Ascending aorta (tissue), 2 donors: ENCODE data around the gene NOTCH1. TPM values are rescaled to one million over a fixed set of nuclear protein-coding genes. Genes with fewer than 3 reads are reported as not detected.

Source experiments
- DNase-seq, 2 donors: peaks; one replicate each; pipeline ENCODE4 v3.0.0-alpha.2; 2019; ENCODE audit warnings: low spot score in 2 of 2
- H3K27ac ChIP-seq, 2 donors: fragments of 200-600 bp; sonication (generic); one replicate each; pipeline ENCODE4 v1.5.1; 2016 to 2017; ENCODE audit warnings: mild to moderate bottlenecking in 1 of 2
- H3K27me3 ChIP-seq: fragments of 200-600 bp; sonication (generic); one replicate; pipeline ENCODE4 v1.5.1; 2017
- H3K36me3 ChIP-seq, 2 donors: fragments of 200-600 bp; sonication (generic); one replicate each; pipeline ENCODE4 v1.5.1; 2016
- H3K4me1 ChIP-seq, 2 donors: fragments of 200-600 bp; sonication (generic); one replicate each; pipeline ENCODE4 v1.5.1; 2016 to 2017; ENCODE audit warnings: mild to moderate bottlenecking in 1 of 2
- H3K4me3 ChIP-seq, 2 donors: fragments of 200-600 bp; sonication (generic); one replicate each; pipeline ENCODE4 v1.5.1; 2016 to 2017; ENCODE audit warnings: mild to moderate bottlenecking in 1 of 2
- H3K9me3 ChIP-seq, 2 donors: fragments of 200-600 bp; sonication (generic); one replicate each; pipeline ENCODE4 v1.5.1; 2016
- CTCF ChIP-seq, 3 experiments: fragments of 200-600 bp in 2 of 3; fragments of 450-650 bp in 1 of 3; sonication (generic) in 2 of 3; IDR thresholded peaks; one replicate each; pipeline ENCODE4 v1.5.1; 2016 to 2019; ENCODE audit warnings: antibody characterized with exemption in 3 of 3, mild to moderate bottlenecking in 1 of 3, moderate library complexity in 1 of 3
- intact Hi-C: fragments of 100-400 bp; cut with DNase I; formaldehyde crosslinking; loops from one replicate; pipeline ENCODE4 v1.15.1; 2023
- total RNA-seq: library from RNA; depleted of rRNA; stranded (reverse); fragments of >200 nt; gene quantifications from one replicate; pipeline ENCODE4 v1.1.0, GENCODE V29; 2016

Gene NOTCH1
- total RNA-seq, 1 donor from 2014 or later = 120 TPM

- Histone ChIP-seq H3K9me3 (no peaks in the 10 kb centered on the region), H3K36me3 (peaks cover 17 to 20% of the 10 kb centered on the region in 2 donors), H3K27ac (no peak overlapping the region), H3K4me1 (peaks cover 0 to 23% of the 10 kb centered on the region in 2 donors), H3K27me3 (no peaks in the 10 kb centered on the region), H3K4me3 (no peak overlapping the region)
- no peak for DNase-seq
- TF ChIP-seq CTCF (IDR thresholded peaks at IDR 0.05) = no peak
- intact Hi-C loops = loop anchor here (10.0 kb wide), 1 partner anchor 50 kb away; no protein-coding TSS in a partner anchor
Observed at GRCh38 chr9:136525207-136525606, 20.6 kb downstream of the NOTCH1 start.

GRCh38 chr9:136522314-136523237 is 23.3 kb downstream of the NOTCH1 start:
- H3K9me3 ChIP-seq = no peaks in the 10 kb centered on the region
- peaks cover 38 to 44% of the 10 kb centered on the region in 2 donors for H3K36me3 ChIP-seq
- TF ChIP-seq CTCF (IDR thresholded peaks at IDR 0.05) = no peak
- no peak for DNase-seq
- no peaks in the 10 kb centered on the region for H3K27me3 ChIP-seq
- H3K4me3 ChIP-seq = no peak overlapping the region
- H3K27ac ChIP-seq = no peak overlapping the region
- H3K4me1 ChIP-seq = peaks cover 0 to 10% of the 10 kb centered on the region in 2 donors
- intact Hi-C loops = loop anchor here (10.0 kb wide), 1 partner anchor 52 kb away; no protein-coding TSS in a partner anchor

GRCh38 chr9:136521537-136521936 is 24.3 kb downstream of the NOTCH1 start:
- TF ChIP-seq CTCF (IDR thresholded peaks at IDR 0.05) = no peak
- Histone ChIP-seq H3K4me1 (peaks cover 0 to 7% of the 10 kb centered on the region in 2 donors), H3K27ac (no peak overlapping the region), H3K9me3 (no peaks in the 10 kb centered on the region), H3K36me3 (peaks cover 47 to 54% of the 10 kb centered on the region in 2 donors), H3K4me3 (no peak overlapping the region), H3K27me3 (no peaks in the 10 kb centered on the region)
- intact Hi-C loops = loop anchor here (10.0 kb wide), 1 partner anchor 53 kb away; no protein-coding TSS in a partner anchor
- peak; percentile 36 to 75 for DNase-seq

GRCh38 chr9:136520053-136520540 is 25.8 kb downstream of the NOTCH1 start:
- H3K27ac ChIP-seq = no peak overlapping the region
- intact Hi-C loops = loop anchor here (10.0 kb wide), 1 partner anchor 55 kb away; no protein-coding TSS in a partner anchor
- no peaks in the 10 kb centered on the region for H3K9me3 ChIP-seq
- TF ChIP-seq CTCF (IDR thresholded peaks at IDR 0.05) = no peak
- peaks cover 61 to 68% of the 10 kb centered on the region in 2 donors for H3K36me3 ChIP-seq
- DNase-seq = no peak
- no peak overlapping the region for H3K4me3 ChIP-seq
- no peaks in the 10 kb centered on the region for H3K4me1 ChIP-seq
- H3K27me3 ChIP-seq = no peaks in the 10 kb centered on the region

- no peaks in the 10 kb centered on the region for H3K27me3 ChIP-seq
- no peak for TF ChIP-seq CTCF (IDR thresholded peaks at IDR 0.05)
- no peaks in the 10 kb centered on the region for H3K4me1 ChIP-seq
- H3K36me3 ChIP-seq = peaks cover 66 to 75% of the 10 kb centered on the region in 2 donors
- no peak overlapping the region for H3K27ac ChIP-seq
- no peak for DNase-seq
- no peak overlapping the region for H3K4me3 ChIP-seq
- H3K9me3 ChIP-seq = no peaks in the 10 kb centered on the region
- intact Hi-C loops = loop anchor here (10.0 kb wide), 1 partner anchor 55 kb away; no protein-coding TSS in a partner anchor
Observed at GRCh38 chr9:136519263-136520052, 26.4 kb downstream of the NOTCH1 start.
